Hematopoietic multipotent progenitor cell treated with erythropoietin and hydrocortisone succinate and interleukin-3 and kit ligand, for 4 days (in vitro differentiated cells): ENCODE results near the gene MYLK.
A peak's percentile ranks its signal among the peaks of the same experiment; 100 is the strongest.

ENCODE experiments used
- DNase-seq: peaks from one replicate; pipeline ENCODE4 v3.0.0-alpha.2; 2015

Gene MYLK

DNA sequence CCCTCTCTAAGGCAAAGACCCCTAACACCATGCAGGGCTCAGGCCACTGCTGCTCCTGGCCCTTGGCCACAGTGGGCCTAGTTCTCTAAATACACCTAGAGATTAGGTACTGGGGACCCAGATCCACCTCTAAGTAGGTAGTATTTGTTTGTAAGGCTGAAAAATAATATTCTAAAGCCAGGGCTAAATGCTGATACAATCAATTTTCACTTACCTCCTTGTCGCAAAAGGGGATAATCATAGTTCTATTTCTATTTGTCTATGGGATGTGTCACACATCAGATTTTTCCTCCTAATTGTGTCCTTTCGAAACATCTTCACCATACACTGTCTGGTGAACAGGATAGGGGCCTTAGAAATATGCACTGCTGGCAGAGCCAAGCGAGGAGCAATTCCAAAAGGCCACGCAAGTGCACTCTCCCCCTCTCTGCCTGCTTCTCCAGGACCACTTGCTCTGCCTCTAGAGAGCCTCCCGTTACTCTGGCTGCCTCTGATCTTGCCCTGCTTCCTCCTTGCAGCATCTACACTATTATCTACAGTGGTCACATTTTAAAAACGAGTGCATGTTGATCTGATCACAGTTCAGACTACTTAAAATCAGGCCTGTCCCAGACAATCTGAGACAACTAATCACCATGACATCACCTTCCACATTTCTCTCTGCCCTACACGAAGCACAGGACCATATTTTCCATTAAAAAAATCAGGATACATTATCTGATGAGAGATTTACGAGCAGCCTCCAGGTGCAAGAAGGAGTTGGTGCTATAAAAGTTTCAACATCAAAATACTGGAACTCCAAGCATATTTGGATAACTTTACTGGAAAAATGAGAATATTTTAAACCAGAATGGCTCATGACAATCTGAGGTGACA, 115.4 kb downstream of the MYLK start:
- peak; percentile 4 for DNase-seq

GRCh38 chr3:123767564-123768292, 116.4 kb downstream of the MYLK start:
- DNase-seq = no peak

GRCh38 chr3:123767009-123767372, 117.1 kb downstream of the MYLK start:
- no peak for DNase-seq

DNA sequence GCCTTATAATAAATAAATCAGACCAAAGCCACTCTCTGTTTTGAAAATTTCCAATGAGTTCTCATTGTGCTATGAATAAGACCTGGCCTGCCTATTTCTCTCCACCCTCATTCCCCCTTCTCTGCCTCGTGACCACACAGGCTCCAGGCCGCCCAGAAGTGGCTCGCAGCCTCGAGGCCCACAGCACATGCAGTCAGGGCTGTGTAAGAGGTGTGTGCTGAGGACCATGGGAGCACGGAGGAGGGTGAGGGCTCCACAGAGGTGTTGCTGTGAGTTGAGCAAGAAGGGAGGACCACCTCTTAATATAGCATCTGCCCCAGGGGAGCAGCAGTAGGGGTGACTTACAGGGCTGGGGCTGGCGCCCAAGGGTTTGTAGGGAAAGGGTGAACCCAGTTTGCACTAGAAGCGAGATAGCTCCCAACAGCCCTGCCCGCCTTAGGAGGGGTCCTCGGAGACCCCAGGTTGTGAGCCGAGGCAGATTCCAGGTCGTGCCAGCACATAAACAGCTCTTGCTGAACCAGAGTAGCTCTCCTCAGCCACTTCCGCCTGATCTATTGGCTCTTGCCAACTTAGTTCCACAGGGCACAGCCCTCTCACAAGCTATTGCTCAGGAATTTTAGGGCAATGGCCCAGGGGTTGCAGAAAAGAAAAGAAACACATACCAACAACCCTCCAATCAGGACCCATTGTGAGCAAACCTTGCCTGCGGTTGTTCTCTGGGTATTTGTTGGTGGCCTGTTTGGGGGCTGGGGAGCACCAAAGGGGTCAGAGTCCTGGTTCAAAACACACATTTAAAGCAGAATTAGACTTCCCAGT, 117.7 kb downstream of the MYLK start:
- DNase-seq = no peak

GRCh38 chr3:123765475-123766128, 118.5 kb downstream of the MYLK start:
- DNase-seq = peak; percentile 6

DNA sequence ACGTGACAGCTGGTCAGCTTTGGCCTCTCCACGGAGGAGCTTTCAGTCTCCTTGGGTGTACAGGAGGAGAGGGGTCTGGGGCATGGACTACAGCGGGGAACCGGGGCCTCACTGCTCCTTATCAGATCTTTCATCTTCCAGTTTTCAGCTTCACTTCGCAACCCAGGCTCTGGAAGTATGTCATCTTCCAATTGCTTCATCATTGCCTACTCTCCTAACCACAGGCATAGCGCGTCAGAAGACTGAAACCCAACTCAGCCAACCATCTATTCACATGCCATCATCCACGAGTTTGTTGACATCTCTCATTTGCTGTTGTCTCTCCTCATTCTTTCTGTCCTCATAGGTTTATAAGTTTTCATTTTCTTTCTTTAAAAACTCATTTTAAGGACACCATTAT, 119.5 kb downstream of the MYLK start:
- peak; percentile 33 for DNase-seq

GRCh38 chr3:123762805-123763204, 121.3 kb downstream of the MYLK start:
- no peak for DNase-seq

- DNase-seq = no peak
These were observed 123.3 kb downstream of the MYLK start for GRCh38 chr3:123760817-123761216.

- DNase-seq = peak; percentile 40
These were observed 124.3 kb downstream of the MYLK start for GRCh38 chr3:123759871-123760270.

DNA sequence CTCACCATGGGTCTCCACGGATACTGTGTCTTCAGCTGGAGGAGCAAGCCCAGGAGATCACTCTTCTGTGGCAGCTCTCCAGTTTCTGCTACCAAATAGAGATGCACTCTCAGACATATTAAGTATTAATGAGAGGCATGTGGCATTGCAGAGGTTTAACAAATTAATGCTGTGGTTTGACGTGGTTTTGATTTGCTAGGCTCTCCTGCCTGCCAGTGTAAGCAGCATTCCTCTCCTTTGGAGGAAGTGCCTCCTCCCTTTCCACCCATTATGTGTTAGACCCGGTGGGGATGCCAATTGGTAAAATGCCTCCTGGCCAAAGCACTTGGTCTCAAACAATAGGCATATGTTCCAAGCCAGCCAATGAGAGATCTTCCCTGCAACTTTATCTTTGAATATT, 124.8 kb downstream of the MYLK start:
- DNase-seq = no peak

DNA sequence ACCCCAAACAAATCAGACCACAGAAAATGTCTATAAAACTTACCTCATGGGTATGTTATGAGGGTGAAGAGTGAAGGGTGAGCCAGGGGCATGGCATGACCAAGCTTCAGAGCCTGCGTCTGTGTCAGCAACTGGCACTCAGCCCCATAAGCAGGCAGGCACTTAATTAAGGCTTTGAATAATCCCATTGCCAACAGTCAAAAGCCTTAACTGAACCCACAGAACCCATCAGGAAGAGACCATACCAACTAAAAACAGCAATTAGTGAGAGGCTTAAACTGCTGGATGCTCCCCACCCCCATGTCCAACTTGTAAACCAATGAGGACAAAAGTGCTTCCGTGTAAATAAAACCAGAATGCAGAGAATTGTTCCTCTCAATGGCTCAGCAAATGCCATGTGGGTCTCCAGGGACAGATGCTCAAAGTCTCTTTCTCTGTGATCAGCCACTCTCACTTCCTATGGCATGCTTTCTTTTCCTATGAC, 126.0 kb downstream of the MYLK start:
- DNase-seq = no peak

DNA sequence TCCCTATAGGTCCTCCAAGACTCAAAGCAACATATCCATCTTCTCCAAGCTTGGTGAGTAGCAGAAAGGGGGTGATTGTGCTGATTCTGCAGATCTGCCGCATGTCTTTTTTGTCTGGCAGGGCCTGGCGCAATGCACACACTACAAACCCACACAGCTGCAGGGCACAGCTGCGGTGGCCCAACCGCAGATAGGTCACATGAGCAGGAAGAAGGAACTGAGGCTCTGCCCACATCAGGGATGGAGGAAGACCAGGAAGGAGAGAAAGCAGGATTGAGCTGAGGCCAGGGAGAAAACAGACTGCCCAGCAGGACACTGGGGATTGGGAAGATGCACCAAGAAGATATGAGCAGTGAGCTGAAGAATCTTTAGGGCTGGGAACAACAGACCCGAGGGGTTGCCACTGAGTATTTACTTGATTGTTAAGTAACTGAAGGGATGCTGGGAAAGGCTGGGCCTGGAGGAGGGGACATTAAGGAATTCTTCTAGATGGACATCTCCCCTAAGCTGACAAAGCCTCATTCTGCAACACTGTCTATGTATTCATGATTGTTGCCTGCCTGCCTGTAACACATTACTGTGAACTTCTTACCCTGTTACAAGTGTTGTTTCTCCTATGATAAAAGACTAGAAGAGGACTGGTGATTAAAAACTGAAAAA, 126.7 kb downstream of the MYLK start:
- peak; percentile 91 for DNase-seq

DNA sequence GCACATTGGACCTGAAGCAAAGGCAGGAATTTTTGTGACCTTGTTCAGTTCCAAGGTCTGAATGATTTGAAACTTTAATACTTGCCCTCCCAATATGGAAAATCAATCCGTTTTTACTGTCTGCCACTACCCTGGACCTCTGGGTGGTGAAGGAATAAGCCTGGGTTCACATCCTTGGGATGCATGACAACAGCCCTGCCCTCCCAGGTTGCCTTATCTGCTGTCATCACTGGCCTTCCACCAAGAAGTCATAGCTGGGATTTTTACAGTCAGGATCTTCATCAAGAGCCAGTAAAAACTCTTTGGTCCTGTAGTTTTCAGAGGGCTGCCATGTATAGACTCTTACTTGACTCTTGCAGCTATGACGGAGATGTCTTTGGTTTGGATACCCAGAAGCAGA, 128.6 kb downstream of the MYLK start:
- DNase-seq = no peak

DNA sequence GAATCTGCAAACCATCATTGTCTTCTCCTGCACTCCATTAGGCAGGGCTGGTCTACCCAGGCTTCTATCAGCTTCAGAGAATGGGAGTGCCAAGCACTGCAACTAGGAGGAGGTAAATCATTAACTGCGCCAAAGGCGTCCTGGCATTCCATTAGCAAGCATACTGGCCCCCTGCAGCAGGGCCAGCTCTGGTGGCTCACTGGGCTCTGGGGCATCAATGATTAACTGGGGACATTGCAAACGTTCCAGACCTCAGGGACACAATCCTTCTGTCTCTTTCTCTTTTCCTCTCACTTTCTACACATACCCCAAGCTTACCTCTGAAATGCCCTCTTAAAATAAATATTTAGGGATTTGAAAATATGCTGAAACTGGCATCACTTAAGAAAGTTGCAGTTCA, 129.0 kb downstream of the MYLK start:
- no peak for DNase-seq

DNA sequence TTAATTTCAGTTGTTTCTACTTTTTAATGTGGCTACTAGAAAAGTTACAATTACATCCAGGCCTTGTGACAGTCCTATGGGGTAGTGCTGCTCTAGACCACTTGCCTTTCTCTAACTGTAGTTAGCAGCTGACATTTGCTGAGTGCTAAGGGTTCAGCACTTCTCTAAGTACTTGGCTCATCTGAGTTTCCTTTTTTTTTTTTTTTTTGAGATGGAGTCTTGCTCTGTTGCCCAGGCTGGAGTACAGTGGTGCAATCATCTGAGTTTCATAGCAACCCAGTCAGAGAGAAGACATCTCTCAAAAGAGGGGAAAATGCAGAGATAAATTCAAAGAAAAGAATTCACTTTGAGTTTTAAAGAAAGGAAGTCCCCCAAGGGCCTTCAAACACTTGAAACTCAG, 130.8 kb downstream of the MYLK start:
- DNase-seq = no peak

GRCh38 chr3:123752228-123752627, 131.9 kb downstream of the MYLK start:
- no peak for DNase-seq

GRCh38 chr3:123751433-123751832, 132.7 kb downstream of the MYLK start:
- DNase-seq = no peak

DNA sequence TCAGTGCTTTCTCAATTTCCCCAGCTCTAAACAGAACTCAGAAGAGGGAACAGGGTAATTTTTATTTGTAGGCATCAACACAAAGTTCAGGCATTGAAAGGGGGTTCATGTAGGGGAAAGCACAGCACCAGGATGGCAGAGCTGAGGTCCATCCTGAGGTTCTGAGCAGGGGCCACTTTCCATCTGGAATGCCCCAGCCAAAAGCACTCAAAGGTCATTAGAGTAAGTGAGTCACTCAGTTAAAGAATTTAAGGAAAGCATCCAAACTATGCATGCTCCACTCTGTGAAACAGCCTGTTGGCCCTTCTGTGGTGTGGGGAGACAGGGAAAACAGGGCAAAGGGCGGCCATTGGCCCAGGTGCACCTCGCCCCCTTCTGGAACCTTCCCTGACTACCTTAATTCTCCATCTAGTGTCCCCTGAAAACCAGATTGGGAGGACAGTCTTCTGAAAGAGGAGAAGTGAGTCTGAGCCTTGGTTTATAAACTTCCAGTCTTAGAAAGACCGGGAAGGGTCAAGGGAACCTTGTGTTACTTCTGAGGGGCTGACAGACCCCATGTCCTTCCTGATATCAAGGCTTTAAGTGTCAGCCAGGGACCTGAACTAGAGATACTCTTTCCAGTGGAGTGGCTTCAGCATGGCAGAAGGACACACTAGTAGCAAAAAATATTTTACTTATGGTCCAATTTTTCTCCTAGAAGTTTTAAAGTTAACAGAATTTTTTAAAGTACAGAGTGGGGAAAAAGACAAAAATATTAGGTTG, 133.3 kb downstream of the MYLK start:
- DNase-seq = no peak

DNA sequence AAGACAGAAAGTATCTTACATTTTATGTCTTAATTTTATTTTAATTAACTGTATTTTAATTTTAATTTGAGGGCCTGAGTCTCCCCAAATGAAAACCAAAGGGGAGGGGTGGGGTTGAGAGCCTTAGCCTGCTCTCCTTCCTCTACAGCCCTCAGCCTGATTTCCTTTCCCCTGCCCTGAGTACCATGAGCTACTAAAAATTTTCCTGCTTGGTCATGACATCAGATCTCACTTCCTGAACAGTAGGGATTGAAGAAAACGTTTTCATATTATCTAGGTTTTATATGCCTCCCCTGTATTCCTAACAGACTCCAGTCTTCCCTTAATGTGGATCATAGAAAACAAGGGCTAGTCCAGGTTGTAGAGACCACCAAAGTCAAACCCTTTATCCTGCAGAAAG, 133.9 kb downstream of the MYLK start:
- no peak for DNase-seq

DNA sequence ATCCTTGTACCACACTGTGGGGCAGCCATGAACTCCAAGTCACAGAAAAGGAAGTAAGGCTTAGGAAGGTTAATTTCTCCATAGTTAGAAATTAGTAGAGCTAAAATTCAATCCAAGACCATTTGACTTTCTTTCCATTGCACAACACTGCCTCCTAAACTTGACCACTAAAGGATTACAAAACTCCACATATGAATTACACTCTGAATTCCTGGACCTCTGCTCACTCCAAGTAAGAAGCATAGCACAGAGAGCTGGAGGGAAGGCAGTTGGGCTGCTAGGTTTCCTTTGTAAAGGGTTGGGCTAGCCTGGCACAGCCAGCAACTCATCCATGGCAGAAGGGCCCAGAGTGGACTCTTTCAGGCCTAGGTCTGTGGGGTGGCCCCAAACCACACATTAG, 134.4 kb downstream of the MYLK start:
- DNase-seq = no peak

DNA sequence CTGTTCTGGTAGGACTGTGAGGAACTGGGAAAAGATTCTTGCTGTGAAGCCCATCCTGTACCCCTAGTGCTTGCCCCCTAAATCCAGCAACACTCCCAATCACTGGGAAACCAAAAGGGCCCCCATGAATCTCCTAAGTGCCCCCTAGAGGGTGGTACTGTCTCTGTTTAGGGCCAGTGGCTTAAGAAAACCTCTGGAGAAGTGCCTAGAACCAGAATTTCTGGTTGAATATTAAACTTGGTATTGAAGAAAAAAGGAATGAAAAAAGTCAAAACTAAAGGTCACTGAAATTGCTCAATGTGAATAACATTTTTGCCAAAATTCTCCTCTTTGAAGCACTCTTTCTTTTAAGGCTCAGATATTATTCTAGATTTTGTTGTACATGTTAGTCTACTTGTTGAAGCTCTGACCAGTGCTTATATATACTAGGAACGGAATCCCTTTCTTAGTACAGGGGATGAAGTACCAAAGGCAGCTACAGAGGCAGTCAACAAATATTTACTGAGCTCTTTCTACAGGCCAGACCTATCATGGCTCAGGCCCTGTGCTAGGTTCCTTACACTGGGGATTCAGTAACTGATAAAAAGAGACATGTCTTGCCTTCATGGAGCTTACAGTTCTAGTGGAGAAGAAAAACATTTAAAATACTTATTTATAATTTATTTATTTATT, 138.8 kb downstream of the MYLK start:
- DNase-seq = peak; percentile 40
